IMR-90 (cell line): Measurements from ENCODE around the gene DCDC1. TPM values are rescaled to one million over a fixed set of nuclear protein-coding genes. Genes with fewer than 3 reads are reported as not detected.

Experiments used
- ATAC-seq: fragments of 200-7000 bp; cut with Tn5 transposase; 2 replicates; pipeline ENCODE4 v1.9.1; 2020; ENCODE audit warnings: low read depth, mild to moderate bottlenecking, moderate library complexity
- BruUV-seq: library from RNA; stranded (reverse); fragments of 400-500 nt; replicated peaks from 2 replicates; lab custom pipeline; 2021; lab: Mats Ljungman, UMichigan
- CTCF ChIA-PET: fragments of 300-600 bp; formaldehyde crosslinking; extraction: SDS; loops from one replicate; lab custom pipeline; 2021; ENCODE audit warnings: antibody characterized with exemption; lab: Yijun Ruan, JAX
- POLR2A ChIA-PET: fragments of 300-600 bp; sonication (Branson Sonifier 250); formaldehyde crosslinking; loops from one replicate; lab custom pipeline; 2022; ENCODE audit warnings: antibody characterized with exemption; ENCODE audit not compliant: unreplicated experiment; lab: Charles Lee
- DNase-seq: peaks from one replicate; pipeline ENCODE4 v3.0.0; 2013
- H2AFZ ChIP-seq: replicated peaks from 2 replicates; pipeline ENCODE3; 2013; ENCODE audit warnings: low read length, mild to moderate bottlenecking; ENCODE audit not compliant: poor library complexity
- H2AK5ac ChIP-seq: 2 replicates; pipeline ENCODE4 v1.6.1; 2013; ENCODE audit warnings: low read depth, low read length, inconsistent platforms
- H2AK9ac ChIP-seq: replicated peaks from 2 replicates; pipeline ENCODE3; 2013; ENCODE audit warnings: mild to moderate bottlenecking, low read depth, low read length, moderate library complexity; ENCODE audit not compliant: poor library complexity
- H2BK120ac ChIP-seq: 2 replicates; pipeline ENCODE4 v1.6.1; 2013; ENCODE audit warnings: low read depth, low read length, inconsistent platforms
- H2BK15ac ChIP-seq: 3 replicates; pipeline ENCODE4 v1.6.1; 2013; ENCODE audit warnings: low read depth, low read length, inconsistent platforms
- H2BK20ac ChIP-seq: 2 replicates; pipeline ENCODE4 v1.6.1; 2013; ENCODE audit warnings: low read depth, mild to moderate bottlenecking, inconsistent platforms, low read length, moderate library complexity
- H2BK5ac ChIP-seq: 2 replicates; pipeline ENCODE4 v1.6.1; 2013; ENCODE audit warnings: mild to moderate bottlenecking, low read depth, low read length, inconsistent platforms; ENCODE audit not compliant: poor library complexity, severe bottlenecking
- H3K14ac ChIP-seq: replicated peaks from 2 replicates; pipeline ENCODE4 v1.6.1; 2013; ENCODE audit warnings: low read depth, low read length, inconsistent platforms
- H3K18ac ChIP-seq: 2 replicates; pipeline ENCODE4 v1.6.1; 2013; ENCODE audit warnings: low read depth, low read length, control low read depth
- H3K23ac ChIP-seq: 2 replicates; pipeline ENCODE4 v1.6.1; 2013; ENCODE audit warnings: low read depth, low read length, inconsistent platforms
- H3K27ac ChIP-seq: 2 replicates; pipeline ENCODE4 v1.5.1; 2013; ENCODE audit warnings: mild to moderate bottlenecking, control low read depth, low read length; ENCODE audit not compliant: insufficient read depth
- H3K27me3 ChIP-seq: 2 replicates; pipeline ENCODE4 v1.6.1; 2013; ENCODE audit warnings: low read length; ENCODE audit not compliant: control insufficient read depth, insufficient read depth
- H3K36me3 ChIP-seq: 2 replicates; pipeline ENCODE4 v1.6.1; 2013; ENCODE audit warnings: low read length, mixed read lengths; ENCODE audit not compliant: control insufficient read depth, insufficient read depth
- H3K4ac ChIP-seq: 2 replicates; pipeline ENCODE4 v1.6.1; 2013; ENCODE audit warnings: low read depth, low read length, inconsistent platforms
- H3K4me1 ChIP-seq: 2 replicates; pipeline ENCODE4 v1.6.1; 2013; ENCODE audit warnings: low read length, mixed read lengths; ENCODE audit not compliant: control insufficient read depth, insufficient read depth
- H3K4me2 ChIP-seq: 2 replicates; pipeline ENCODE4 v1.6.1; 2013; ENCODE audit warnings: low read depth, mild to moderate bottlenecking, control low read depth, low read length, moderate library complexity
- H3K4me3 ChIP-seq: 2 replicates; pipeline ENCODE4 v1.5.1; 2013; ENCODE audit warnings: low read depth, mild to moderate bottlenecking, control low read depth, low read length, moderate library complexity; ENCODE audit not compliant: insufficient read depth
- H3K56ac ChIP-seq: 2 replicates; pipeline ENCODE4 v1.6.1; 2013; ENCODE audit warnings: low read length, inconsistent platforms; ENCODE audit not compliant: insufficient read depth; ENCODE audit errors: extremely low read depth
- H3K79me1 ChIP-seq, 2 experiments: 2 replicates each; pipeline ENCODE4 v1.6.1; 2013; ENCODE audit warnings: low read length in 2 of 2, inconsistent platforms in 1 of 2, low read depth in 1 of 2
- H3K9ac ChIP-seq: 2 replicates; pipeline ENCODE4 v1.6.1; 2013; ENCODE audit warnings: low read depth, low read length, control low read depth
- H3K9me1 ChIP-seq: 2 replicates; pipeline ENCODE4 v1.6.1; 2013; ENCODE audit warnings: low read length, inconsistent platforms; ENCODE audit not compliant: insufficient read depth
- H3K9me3 ChIP-seq: 2 replicates; pipeline ENCODE4 v1.6.1; 2013; ENCODE audit warnings: low read length; ENCODE audit not compliant: control insufficient read depth, insufficient read depth
- H4K20me1 ChIP-seq: 2 replicates; pipeline ENCODE4 v1.6.1; 2013; ENCODE audit warnings: low read length, inconsistent platforms; ENCODE audit not compliant: insufficient read depth
- H4K5ac ChIP-seq: 2 replicates; pipeline ENCODE4 v1.6.1; 2013; ENCODE audit warnings: mild to moderate bottlenecking, low read depth, low read length, control low read depth
- H4K8ac ChIP-seq, 2 experiments: 2 replicates each; pipeline ENCODE4 v1.6.1; 2013; ENCODE audit warnings: low read depth in 2 of 2, low read length in 2 of 2, control low read depth in 1 of 2, inconsistent platforms in 1 of 2
- H4K91ac ChIP-seq: 2 replicates; pipeline ENCODE4 v1.6.1; 2013; ENCODE audit warnings: low read depth, low read length, inconsistent platforms; ENCODE audit not compliant: insufficient read depth
- CEBPB ChIP-seq: IDR thresholded peaks from 2 replicates; pipeline ENCODE4 v1.6.1; 2012; ENCODE audit warnings: low read depth, low read length, improper control_type of control experiment
- CHD1 ChIP-seq: IDR thresholded peaks from 2 replicates; pipeline ENCODE4 v1.6.1; 2012; ENCODE audit warnings: low read depth, low read length, improper control_type of control experiment
- FOS ChIP-seq: fragments of 150-350 bp; IDR thresholded peaks from 2 replicates; pipeline ENCODE4 v1.6.1; 2016; ENCODE audit warnings: low read depth, low read length
- MAFK ChIP-seq: IDR thresholded peaks from 2 replicates; pipeline ENCODE4 v1.6.1; 2012; ENCODE audit warnings: low read depth, low read length, improper control_type of control experiment
- MAZ ChIP-seq: IDR thresholded peaks from 2 replicates; pipeline ENCODE4 v1.6.1; 2012; ENCODE audit warnings: low read depth, mild to moderate bottlenecking, low read length, improper control_type of control experiment, moderate library complexity, borderline replicate concordance
- MXI1 ChIP-seq: IDR thresholded peaks from 2 replicates; pipeline ENCODE4 v1.6.1; 2012; ENCODE audit warnings: low read depth, mild to moderate bottlenecking, low read length, moderate library complexity, borderline replicate concordance
- NFE2L2 ChIP-seq: fragments of 150-350 bp; IDR thresholded peaks from 2 replicates; pipeline ENCODE4 v1.6.1; 2016; ENCODE audit warnings: low read depth, mild to moderate bottlenecking, low read length
- POLR2A ChIP-seq: IDR thresholded peaks from 2 replicates; pipeline ENCODE4 v1.6.1; 2012; ENCODE audit warnings: mild to moderate bottlenecking, low read depth, low read length
- RAD21 ChIP-seq: IDR thresholded peaks from 2 replicates; pipeline ENCODE4 v1.6.1; 2012; ENCODE audit warnings: low read length, improper control_type of control experiment
- RCOR1 ChIP-seq: IDR thresholded peaks from 2 replicates; pipeline ENCODE4 v1.6.1; 2012; ENCODE audit warnings: mild to moderate bottlenecking, low read length, improper control_type of control experiment; ENCODE audit not compliant: insufficient replicate concordance
- RFX5 ChIP-seq: IDR thresholded peaks from 2 replicates; pipeline ENCODE4 v1.8.0; 2012; ENCODE audit warnings: low read depth, mild to moderate bottlenecking, low read length, moderate library complexity
- SMC3 ChIP-seq: fragments of 150-350 bp; IDR thresholded peaks from 2 replicates; pipeline ENCODE4 v1.6.1; 2016; ENCODE audit warnings: low read depth, mild to moderate bottlenecking, antibody characterized with exemption, low read length, moderate library complexity
- USF2 ChIP-seq: fragments of 150-350 bp; IDR thresholded peaks from 2 replicates; pipeline ENCODE4 v1.6.1; 2017; ENCODE audit warnings: mild to moderate bottlenecking, antibody characterized with exemption, low read length, low read depth
- WGBS, 2 experiments: methylation state at CpG; one replicate each; pipeline versions ENCODE4 v1.1.5 to v1.1.7; 2013; ENCODE audit warnings: missing lambda C conversion rate in 2 of 2; ENCODE audit not compliant: insufficient read length in 1 of 2; ENCODE audit errors: extremely low coverage in 2 of 2; 5-methylcytosine and 5-hydroxymethylcytosine counted together
- dilution Hi-C: fragments of 300-500 bp; cut with HindIII; formaldehyde crosslinking; loops from one replicate; pipeline ENCODE4 v1.14.3; 2018; ENCODE audit warnings: low sequenced_read_pairs; ENCODE audit not compliant: unreplicated experiment
- in situ Hi-C: fragments of 300-500 bp; cut with MboI; formaldehyde crosslinking; loops from 3 replicates; pipeline ENCODE4 v1.14.3; 2019; ENCODE audit warnings: low sequenced_read_pairs, inconsistent platforms, mixed read lengths
- intact Hi-C: fragments of 100-400 bp; cut with micrococcal nuclease; formaldehyde crosslinking; loops from 2 replicates; pipeline ENCODE4 v1.10.0; 2022
- polyA plus RNA-seq, 3 experiments: library from polyadenylated mRNA; depleted of rRNA; stranded (reverse); fragments of >200 nt; gene quantifications; 2 replicates each; pipeline ENCODE4 v1.2.3, GENCODE V29; 2012; ENCODE audit warnings: low replicate concordance in 1 of 3
- total RNA-seq: library from RNA; depleted of rRNA; stranded (reverse); fragments of >200 nt; gene quantifications from 2 replicates; pipeline ENCODE4 v1.2.3, GENCODE V29; 2012
- TF ChIP-seq, protein P1 (sequence below): fragments of 150-350 bp; IDR thresholded peaks from 2 replicates; pipeline ENCODE4 v1.6.1; 2016; ENCODE audit warnings: low read depth, mild to moderate bottlenecking, low read length, moderate library complexity, borderline replicate concordance

DCDC1 gene
- total and polyA plus RNA-seq, 2 of the 4 experiments (the other 2 are of a cell fraction), result not detected

GRCh38 chr11:30876228-30876627 lies 493.3 kb downstream of the DCDC1 start:
- ATAC-seq (no peak), DNase-seq (no peak)
- H3K79me1 ChIP-seq, result no peaks in the 10 kb centered on the region
- TF ChIP-seq FOS, result no peak
- no peak for TF ChIP-seq SMC3
- no peak for TF ChIP-seq POLR2A
- no peak for TF ChIP-seq CHD1
- TF ChIP-seq NFE2L2, result no peak
- TF ChIP-seq RCOR1, result no peak
- no peak for TF ChIP-seq MAFK
- TF ChIP-seq MAZ, result no peak
- TF ChIP-seq, protein P1, sequence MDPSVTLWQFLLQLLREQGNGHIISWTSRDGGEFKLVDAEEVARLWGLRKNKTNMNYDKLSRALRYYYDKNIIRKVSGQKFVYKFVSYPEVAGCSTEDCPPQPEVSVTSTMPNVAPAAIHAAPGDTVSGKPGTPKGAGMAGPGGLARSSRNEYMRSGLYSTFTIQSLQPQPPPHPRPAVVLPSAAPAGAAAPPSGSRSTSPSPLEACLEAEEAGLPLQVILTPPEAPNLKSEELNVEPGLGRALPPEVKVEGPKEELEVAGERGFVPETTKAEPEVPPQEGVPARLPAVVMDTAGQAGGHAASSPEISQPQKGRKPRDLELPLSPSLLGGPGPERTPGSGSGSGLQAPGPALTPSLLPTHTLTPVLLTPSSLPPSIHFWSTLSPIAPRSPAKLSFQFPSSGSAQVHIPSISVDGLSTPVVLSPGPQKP, result no peak
- TF ChIP-seq MXI1, result no peak
- TF ChIP-seq USF2, result no peak
- TF ChIP-seq RFX5, result no peak
- TF ChIP-seq RAD21, result no peak
- TF ChIP-seq CEBPB, result no peak
- no peak overlapping the region for H2BK20ac ChIP-seq
- H4K20me1 ChIP-seq, result no peaks in the 10 kb centered on the region
- H3K4me2 ChIP-seq, result no peak overlapping the region
- ChIA-PET POLR2A (no interaction called here), CTCF (no interaction called here)
- H3K56ac ChIP-seq, result no peak overlapping the region
- no peak overlapping the region for H2AFZ ChIP-seq
- H3K14ac ChIP-seq, result no peak overlapping the region
- H3K18ac ChIP-seq, result no peak overlapping the region
- H2BK5ac ChIP-seq, result no peak overlapping the region
- no TSS peak for BruUV-seq
- no peaks in the 10 kb centered on the region for H3K36me3 ChIP-seq
- no peaks in the 10 kb centered on the region for H3K4me1 ChIP-seq
- H4K91ac ChIP-seq, result no peak overlapping the region
- no peak overlapping the region for H3K23ac ChIP-seq
- WGBS, 2 experiments, result no CpG with 5 or more reads among the region's 2 CpGs
- H2BK120ac ChIP-seq, result no peak overlapping the region
- in situ Hi-C loops, result no loop called here
- H4K8ac ChIP-seq, result no peak overlapping the region
- H3K9ac ChIP-seq, result no peak overlapping the region
- H2AK9ac ChIP-seq, result no peak overlapping the region
- no peaks in the 10 kb centered on the region for H3K9me1 ChIP-seq
- no peak overlapping the region for H3K4me3 ChIP-seq
- no peak overlapping the region for H2AK5ac ChIP-seq
- H3K27me3 ChIP-seq, result no peaks in the 10 kb centered on the region
- intact Hi-C loops, result no loop called here
- H3K27ac ChIP-seq, result no peak overlapping the region
- H3K4ac ChIP-seq, result no peak overlapping the region
- no peak overlapping the region for H2BK15ac ChIP-seq
- H3K9me3 ChIP-seq, result no peaks in the 10 kb centered on the region
- no peak overlapping the region for H4K5ac ChIP-seq
- dilution Hi-C loops, result no loop called here
